ENCODE data around the gene DHDDS. TPM values are rescaled to one million over a fixed set of nuclear protein-coding genes. Genes with fewer than 3 reads are reported as not detected.

Gene DHDDS
- total RNA-seq, 2 experiments from 2014 or later = 39.0 to 45.1 TPM

DNA sequence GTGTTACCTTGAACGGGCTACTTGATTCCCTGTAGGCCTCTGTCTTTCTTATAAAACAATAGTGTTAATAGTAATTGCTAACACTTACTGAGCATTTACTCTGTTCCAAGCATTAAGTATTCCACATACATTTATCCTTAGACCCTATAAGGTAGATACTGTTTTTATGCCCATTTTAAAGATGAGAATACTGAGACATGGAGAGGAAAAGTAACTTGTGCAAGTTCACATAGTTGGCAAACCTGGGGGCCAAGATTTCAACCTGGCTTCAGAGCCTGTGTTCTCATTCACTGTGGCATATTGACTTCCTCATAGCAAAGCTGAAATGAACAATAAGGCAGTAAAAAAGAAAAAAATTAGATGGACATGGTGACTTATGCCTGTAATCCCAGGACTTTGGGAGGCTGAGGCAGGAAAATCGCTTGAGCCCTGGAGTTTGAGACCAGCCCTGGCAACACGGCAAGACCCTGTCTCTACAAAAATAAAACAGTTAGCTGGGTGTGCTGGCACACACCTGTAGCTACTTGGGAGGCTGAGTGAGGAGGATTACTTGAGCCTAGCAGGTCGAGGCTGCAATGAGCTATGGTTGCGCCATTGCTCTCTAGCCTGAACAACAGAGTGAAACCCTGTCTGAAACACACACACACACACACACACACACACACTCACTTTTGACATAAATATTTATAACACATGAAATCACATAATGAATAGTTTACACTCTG lies 20.5 kb downstream of the DHDDS start:
- H4K20me1 ChIP-seq (ENCODE audit: insufficient read depth, low read length) = no peaks in the 10 kb centered on the region
- no peak overlapping the region for H3K4me2 ChIP-seq (ENCODE audit: low read length)
- BruUV-seq (replicated peaks) = no TSS peak
- no peaks in the 10 kb centered on the region for H3K9me2 ChIP-seq (ENCODE audit: insufficient read depth, low read length)
- TF ChIP-seq, protein P1, sequence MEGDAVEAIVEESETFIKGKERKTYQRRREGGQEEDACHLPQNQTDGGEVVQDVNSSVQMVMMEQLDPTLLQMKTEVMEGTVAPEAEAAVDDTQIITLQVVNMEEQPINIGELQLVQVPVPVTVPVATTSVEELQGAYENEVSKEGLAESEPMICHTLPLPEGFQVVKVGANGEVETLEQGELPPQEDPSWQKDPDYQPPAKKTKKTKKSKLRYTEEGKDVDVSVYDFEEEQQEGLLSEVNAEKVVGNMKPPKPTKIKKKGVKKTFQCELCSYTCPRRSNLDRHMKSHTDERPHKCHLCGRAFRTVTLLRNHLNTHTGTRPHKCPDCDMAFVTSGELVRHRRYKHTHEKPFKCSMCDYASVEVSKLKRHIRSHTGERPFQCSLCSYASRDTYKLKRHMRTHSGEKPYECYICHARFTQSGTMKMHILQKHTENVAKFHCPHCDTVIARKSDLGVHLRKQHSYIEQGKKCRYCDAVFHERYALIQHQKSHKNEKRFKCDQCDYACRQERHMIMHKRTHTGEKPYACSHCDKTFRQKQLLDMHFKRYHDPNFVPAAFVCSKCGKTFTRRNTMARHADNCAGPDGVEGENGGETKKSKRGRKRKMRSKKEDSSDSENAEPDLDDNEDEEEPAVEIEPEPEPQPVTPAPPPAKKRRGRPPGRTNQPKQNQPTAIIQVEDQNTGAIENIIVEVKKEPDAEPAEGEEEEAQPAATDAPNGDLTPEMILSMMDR (conservative IDR thresholded peaks at IDR 0.05; ENCODE audit: low read length) = no peak
- no peak for TF ChIP-seq EZH2phosphoT487 (IDR thresholded peaks at IDR 0.05; ENCODE audit: borderline replicate concordance, low read depth, low read length)
- no peak for DNase-seq (ENCODE audit: low spot score)
- no peak overlapping the region for H2AFZ ChIP-seq (ENCODE audit: low read length)
- peaks cover 3% of the 10 kb centered on the region for H3K4me1 ChIP-seq (ENCODE audit: insufficient read depth, low read length, poor library complexity, severe bottlenecking)
- CTCF ChIA-PET (ENCODE audit: unreplicated experiment) = interaction anchor here (0.6 kb wide), 1 partner anchor 237 kb away, joined by 3 read pairs; no protein-coding TSS in a partner anchor
- POLR2A ChIA-PET = interaction anchor here (0.7 kb wide), 1 partner anchor 1660 kb away, joined by 3 read pairs; no protein-coding TSS in a partner anchor
- H3K27ac ChIP-seq (ENCODE audit: low read depth, low read length, poor library complexity, severe bottlenecking) = no peak overlapping the region
- no peak overlapping the region for H3K4me3 ChIP-seq (ENCODE audit: low read depth, low read length, poor library complexity, severe bottlenecking)
- peaks cover 87% of the 10 kb centered on the region for H3K36me3 ChIP-seq (ENCODE audit: insufficient read depth, low read length)
- intact Hi-C loops (cut with micrococcal nuclease; ENCODE audit: unreplicated experiment) = no loop called here
- no peaks in the 10 kb centered on the region for H3K9me3 ChIP-seq (ENCODE audit: low read length)
- no peaks in the 10 kb centered on the region for H3K79me2 ChIP-seq (ENCODE audit: insufficient read depth, low read depth, low read length)

- no peaks in the 10 kb centered on the region for H3K4me1 ChIP-seq (ENCODE audit: insufficient read depth, low read length, poor library complexity, severe bottlenecking)
- ChIA-PET CTCF (ENCODE audit: unreplicated experiment) (no interaction called here), POLR2A (no interaction called here)
- no peaks in the 10 kb centered on the region for H3K9me3 ChIP-seq (ENCODE audit: low read length)
- peaks cover 87% of the 10 kb centered on the region for H3K36me3 ChIP-seq (ENCODE audit: insufficient read depth, low read length)
- no peak for TF ChIP-seq EZH2phosphoT487 (IDR thresholded peaks at IDR 0.05; ENCODE audit: borderline replicate concordance, low read depth, low read length)
- TF ChIP-seq, protein P1 (conservative IDR thresholded peaks at IDR 0.05; ENCODE audit: low read length) = no peak
- no peaks in the 10 kb centered on the region for H4K20me1 ChIP-seq (ENCODE audit: insufficient read depth, low read length)
- intact Hi-C loops (cut with micrococcal nuclease; ENCODE audit: unreplicated experiment) = no loop called here
- no TSS peak for BruUV-seq (replicated peaks)
- no peak overlapping the region for H2AFZ ChIP-seq (ENCODE audit: low read length)
- H3K9me2 ChIP-seq (ENCODE audit: insufficient read depth, low read length) = no peaks in the 10 kb centered on the region
- no peak for DNase-seq (ENCODE audit: low spot score)
- H3K27ac ChIP-seq (ENCODE audit: low read depth, low read length, poor library complexity, severe bottlenecking) = no peak overlapping the region
- no peak overlapping the region for H3K4me2 ChIP-seq (ENCODE audit: low read length)
- H3K79me2 ChIP-seq (ENCODE audit: insufficient read depth, low read depth, low read length) = no peaks in the 10 kb centered on the region
- H3K4me3 ChIP-seq (ENCODE audit: low read depth, low read length, poor library complexity, severe bottlenecking) = no peak overlapping the region
Measured at GRCh38 chr1:26459148-26459547, 27.0 kb downstream of the DHDDS start.

DNA sequence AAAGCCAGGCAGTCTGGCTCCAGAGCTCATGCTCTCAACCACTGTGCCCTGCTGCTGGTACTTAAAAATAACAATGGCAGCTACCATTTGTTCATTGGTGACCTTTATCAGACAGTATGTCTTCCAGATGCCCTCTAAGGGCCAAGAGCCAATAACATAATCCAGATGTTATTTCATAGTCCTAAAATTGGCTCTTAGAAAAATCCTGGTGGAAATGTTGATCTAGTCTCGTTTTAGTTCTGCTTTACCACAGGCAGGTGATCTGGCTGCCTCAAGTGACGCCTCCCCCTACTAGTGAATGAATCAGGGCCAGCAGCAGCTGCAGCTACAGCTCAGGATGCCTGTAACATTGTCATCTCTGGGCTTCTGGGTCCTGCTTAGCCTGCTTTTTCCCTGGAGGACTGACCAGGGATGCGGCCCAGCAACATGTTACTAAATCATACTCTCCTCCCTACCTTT lies 27.5 kb downstream of the DHDDS start:
- Histone ChIP-seq H3K27ac (ENCODE audit: low read depth, low read length, poor library complexity, severe bottlenecking) (no peak overlapping the region), H3K36me3 (ENCODE audit: insufficient read depth, low read length) (peaks cover 87% of the 10 kb centered on the region), H3K9me3 (ENCODE audit: low read length) (no peaks in the 10 kb centered on the region), H3K79me2 (ENCODE audit: insufficient read depth, low read depth, low read length) (no peaks in the 10 kb centered on the region), H3K4me3 (ENCODE audit: low read depth, low read length, poor library complexity, severe bottlenecking) (no peak overlapping the region), H3K4me1 (ENCODE audit: insufficient read depth, low read length, poor library complexity, severe bottlenecking) (no peaks in the 10 kb centered on the region), H2AFZ (ENCODE audit: low read length) (no peak overlapping the region), H3K9me2 (ENCODE audit: insufficient read depth, low read length) (no peaks in the 10 kb centered on the region), H4K20me1 (ENCODE audit: insufficient read depth, low read length) (no peaks in the 10 kb centered on the region), H3K4me2 (ENCODE audit: low read length) (no peak overlapping the region)
- no peak for DNase-seq (ENCODE audit: low spot score)
- ChIA-PET CTCF (ENCODE audit: unreplicated experiment) (no interaction called here), POLR2A (no interaction called here)
- BruUV-seq (replicated peaks) = no TSS peak
- intact Hi-C loops (cut with micrococcal nuclease; ENCODE audit: unreplicated experiment) = no loop called here
- no peak for TF ChIP-seq EZH2phosphoT487 (IDR thresholded peaks at IDR 0.05; ENCODE audit: borderline replicate concordance, low read depth, low read length)
- TF ChIP-seq, protein P1 (conservative IDR thresholded peaks at IDR 0.05; ENCODE audit: low read length) = no peak
